ENCODE measurements around the gene UNC5CL.

DNA sequence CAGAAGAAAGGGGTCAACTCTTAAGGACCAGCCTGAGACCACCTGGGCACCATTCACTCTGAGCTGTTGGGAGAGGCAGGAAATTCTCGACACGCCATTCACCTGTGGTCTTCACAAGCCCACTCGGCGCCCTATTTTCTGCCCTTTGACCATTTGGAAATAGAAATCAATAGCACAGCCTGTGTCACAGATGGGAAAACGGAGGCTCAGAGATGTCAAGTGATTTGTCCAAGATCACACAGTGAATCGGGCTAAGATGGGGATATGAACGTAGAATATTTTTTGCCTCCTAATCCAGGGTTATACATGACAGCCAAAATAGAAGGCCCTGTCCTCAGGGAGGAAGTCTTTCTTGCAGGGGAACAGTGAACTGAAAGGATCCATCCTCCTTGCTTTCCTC is 10.9 kb upstream of the UNC5CL start:
- TF ChIP-seq, protein P1, sequence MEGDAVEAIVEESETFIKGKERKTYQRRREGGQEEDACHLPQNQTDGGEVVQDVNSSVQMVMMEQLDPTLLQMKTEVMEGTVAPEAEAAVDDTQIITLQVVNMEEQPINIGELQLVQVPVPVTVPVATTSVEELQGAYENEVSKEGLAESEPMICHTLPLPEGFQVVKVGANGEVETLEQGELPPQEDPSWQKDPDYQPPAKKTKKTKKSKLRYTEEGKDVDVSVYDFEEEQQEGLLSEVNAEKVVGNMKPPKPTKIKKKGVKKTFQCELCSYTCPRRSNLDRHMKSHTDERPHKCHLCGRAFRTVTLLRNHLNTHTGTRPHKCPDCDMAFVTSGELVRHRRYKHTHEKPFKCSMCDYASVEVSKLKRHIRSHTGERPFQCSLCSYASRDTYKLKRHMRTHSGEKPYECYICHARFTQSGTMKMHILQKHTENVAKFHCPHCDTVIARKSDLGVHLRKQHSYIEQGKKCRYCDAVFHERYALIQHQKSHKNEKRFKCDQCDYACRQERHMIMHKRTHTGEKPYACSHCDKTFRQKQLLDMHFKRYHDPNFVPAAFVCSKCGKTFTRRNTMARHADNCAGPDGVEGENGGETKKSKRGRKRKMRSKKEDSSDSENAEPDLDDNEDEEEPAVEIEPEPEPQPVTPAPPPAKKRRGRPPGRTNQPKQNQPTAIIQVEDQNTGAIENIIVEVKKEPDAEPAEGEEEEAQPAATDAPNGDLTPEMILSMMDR (conservative IDR thresholded peaks at IDR 0.05 in 1 of 2, IDR thresholded peaks at IDR 0.05 in 1 of 2; ENCODE audit: low read depth in 1 of 2, low read length in 2 of 2) = no peak
- no peak for TF ChIP-seq EZH2 (IDR thresholded peaks at IDR 0.05; ENCODE audit: low read length, missing control alignments)

Measured in fibroblast of lung (primary cell).